Measurements from ENCODE around the gene LCN10. TPM values are rescaled to one million over a fixed set of nuclear protein-coding genes. Genes with fewer than 3 reads are reported as not detected.
"Not testable (repeated sequence)": the region's sequence is repeated elsewhere in the genome, so short reads cannot be mapped to it uniquely, and the experiment has no call there.

The LCN10 gene
- total and polyA plus RNA-seq, 9 donors, result 2.5 to 15.5 (median 10.5) TPM

GRCh38 chr9:136761545-136761981 lies 18.8 kb upstream of the LCN10 start:
- H3K27me3 ChIP-seq (ENCODE audit: control insufficient read depth, insufficient read depth, low read length), result peaks cover 9% of the 10 kb centered on the region
- WGBS (ENCODE audit: insufficient coverage), result 85% methylated on average over 5 of the region's 13 CpGs
- no peak for DNase-seq
- H3K36me3 ChIP-seq (ENCODE audit: control insufficient read depth, insufficient read depth, low read length), result no peaks in the 10 kb centered on the region
- H3K4me3 ChIP-seq (ENCODE audit: low read length), result no peak overlapping the region
- no peak overlapping the region for H3K27ac ChIP-seq (ENCODE audit: low read length)
- no peaks in the 10 kb centered on the region for H3K9me3 ChIP-seq (replicated peaks; ENCODE audit: control insufficient read depth, low read depth, low read length)
- H3K4me1 ChIP-seq (ENCODE audit: control insufficient read depth, insufficient read depth, low read length), result peaks cover 28% of the 10 kb centered on the region

GRCh38 chr9:136760834-136761544 lies 18.2 kb upstream of the LCN10 start:
- DNase-seq, result peak; percentile 52
- H3K4me1 ChIP-seq (ENCODE audit: control insufficient read depth, insufficient read depth, low read length), result peaks cover 31% of the 10 kb centered on the region
- H3K4me3 ChIP-seq (ENCODE audit: low read length); H3K9me3 ChIP-seq (replicated peaks; ENCODE audit: control insufficient read depth, low read depth, low read length); H3K27ac ChIP-seq (ENCODE audit: low read length); H3K36me3 ChIP-seq (ENCODE audit: control insufficient read depth, insufficient read depth, low read length); H3K27me3 ChIP-seq (ENCODE audit: control insufficient read depth, insufficient read depth, low read length): not testable (repeated sequence)
- WGBS (ENCODE audit: insufficient coverage), result 46% methylated on average over 20 of the region's 22 CpGs

- Histone ChIP-seq H3K4me3 (ENCODE audit: low read length) (no peak overlapping the region), H3K27me3 (ENCODE audit: control insufficient read depth, insufficient read depth, low read length) (peaks cover 9% of the 10 kb centered on the region), H3K9me3 (replicated peaks; ENCODE audit: control insufficient read depth, low read depth, low read length) (peaks cover 6% of the 10 kb centered on the region), H3K4me1 (ENCODE audit: control insufficient read depth, insufficient read depth, low read length) (peaks cover 31% of the 10 kb centered on the region), H3K36me3 (ENCODE audit: control insufficient read depth, insufficient read depth, low read length) (no peaks in the 10 kb centered on the region), H3K27ac (ENCODE audit: low read length) (no peak overlapping the region)
- 51% methylated on average over 21 of the region's 25 CpGs for WGBS (ENCODE audit: insufficient coverage)
- no peak for DNase-seq
These were observed 17.7 kb upstream of the LCN10 start for GRCh38 chr9:136760424-136760823.

- Histone ChIP-seq H3K9me3 (replicated peaks; ENCODE audit: control insufficient read depth, low read depth, low read length) (peaks cover 6% of the 10 kb centered on the region), H3K4me1 (ENCODE audit: control insufficient read depth, insufficient read depth, low read length) (peaks cover 31% of the 10 kb centered on the region), H3K27ac (ENCODE audit: low read length) (no peak overlapping the region), H3K27me3 (ENCODE audit: control insufficient read depth, insufficient read depth, low read length) (peaks cover 9% of the 10 kb centered on the region), H3K4me3 (ENCODE audit: low read length) (no peak overlapping the region), H3K36me3 (ENCODE audit: control insufficient read depth, insufficient read depth, low read length) (no peaks in the 10 kb centered on the region)
- DNase-seq, result no peak
- 79% methylated on average over 16 of the region's 27 CpGs for WGBS (ENCODE audit: insufficient coverage)
These were observed 16.9 kb upstream of the LCN10 start for GRCh38 chr9:136759436-136760325.

- Histone ChIP-seq H3K27ac (ENCODE audit: low read length) (no peak overlapping the region), H3K4me3 (ENCODE audit: low read length) (no peak overlapping the region), H3K4me1 (ENCODE audit: control insufficient read depth, insufficient read depth, low read length) (peaks cover 31% of the 10 kb centered on the region), H3K27me3 (ENCODE audit: control insufficient read depth, insufficient read depth, low read length) (peaks cover 7% of the 10 kb centered on the region), H3K36me3 (ENCODE audit: control insufficient read depth, insufficient read depth, low read length) (no peaks in the 10 kb centered on the region), H3K9me3 (replicated peaks; ENCODE audit: control insufficient read depth, low read depth, low read length) (peaks cover 6% of the 10 kb centered on the region)
- WGBS (ENCODE audit: insufficient coverage), result 77% methylated on average over 7 of the region's 9 CpGs
- DNase-seq, result no peak
These were observed 16.3 kb upstream of the LCN10 start for GRCh38 chr9:136759001-136759400.

GRCh38 chr9:136757751-136758140 lies 15.0 kb upstream of the LCN10 start:
- Histone ChIP-seq H3K27me3 (ENCODE audit: control insufficient read depth, insufficient read depth, low read length) (peaks cover 3% of the 10 kb centered on the region), H3K9me3 (replicated peaks; ENCODE audit: control insufficient read depth, low read depth, low read length) (peaks cover 6% of the 10 kb centered on the region), H3K4me3 (ENCODE audit: low read length) (no peak overlapping the region), H3K36me3 (ENCODE audit: control insufficient read depth, insufficient read depth, low read length) (no peaks in the 10 kb centered on the region), H3K27ac (ENCODE audit: low read length) (peak overlapping the region; percentile 74), H3K4me1 (ENCODE audit: control insufficient read depth, insufficient read depth, low read length) (peaks cover 35% of the 10 kb centered on the region)
- DNase-seq, result no peak
- WGBS (ENCODE audit: insufficient coverage), result 86% methylated on average over 16 of the region's 20 CpGs

GRCh38 chr9:136757328-136757727 lies 14.6 kb upstream of the LCN10 start:
- Histone ChIP-seq H3K27me3 (ENCODE audit: control insufficient read depth, insufficient read depth, low read length) (peaks cover 3% of the 10 kb centered on the region), H3K27ac (ENCODE audit: low read length) (peak overlapping the region; percentile 74), H3K4me3 (ENCODE audit: low read length) (no peak overlapping the region), H3K4me1 (ENCODE audit: control insufficient read depth, insufficient read depth, low read length) (peaks cover 35% of the 10 kb centered on the region), H3K9me3 (replicated peaks; ENCODE audit: control insufficient read depth, low read depth, low read length) (peaks cover 6% of the 10 kb centered on the region), H3K36me3 (ENCODE audit: control insufficient read depth, insufficient read depth, low read length) (no peaks in the 10 kb centered on the region)
- 81% methylated on average over 20 of the region's 20 CpGs for WGBS (ENCODE audit: insufficient coverage)
- peak; percentile 36 for DNase-seq

GRCh38 chr9:136756836-136757235 lies 14.1 kb upstream of the LCN10 start:
- DNase-seq, result no peak
- Histone ChIP-seq H3K27me3 (ENCODE audit: control insufficient read depth, insufficient read depth, low read length) (peaks cover 3% of the 10 kb centered on the region), H3K4me3 (ENCODE audit: low read length) (no peak overlapping the region), H3K36me3 (ENCODE audit: control insufficient read depth, insufficient read depth, low read length) (no peaks in the 10 kb centered on the region), H3K27ac (ENCODE audit: low read length) (peak overlapping the region; percentile 72), H3K4me1 (ENCODE audit: control insufficient read depth, insufficient read depth, low read length) (peaks cover 35% of the 10 kb centered on the region), H3K9me3 (replicated peaks; ENCODE audit: control insufficient read depth, low read depth, low read length) (peaks cover 9% of the 10 kb centered on the region)
- WGBS (ENCODE audit: insufficient coverage), result 91% methylated on average over 12 of the region's 18 CpGs

GRCh38 chr9:136756134-136756438 lies 13.3 kb upstream of the LCN10 start:
- 100% methylated on average over 4 of the region's 4 CpGs for WGBS (ENCODE audit: insufficient coverage)

GRCh38 chr9:136755302-136756133 lies 12.8 kb upstream of the LCN10 start:
- not testable (repeated sequence) for H3K4me3 ChIP-seq (ENCODE audit: low read length); H3K36me3 ChIP-seq (ENCODE audit: control insufficient read depth, insufficient read depth, low read length); DNase-seq; H3K27ac ChIP-seq (ENCODE audit: low read length); H3K27me3 ChIP-seq (ENCODE audit: control insufficient read depth, insufficient read depth, low read length)
- peaks cover 32% of the 10 kb centered on the region for H3K4me1 ChIP-seq (ENCODE audit: control insufficient read depth, insufficient read depth, low read length)
- WGBS (ENCODE audit: insufficient coverage), result 80% methylated on average over 18 of the region's 22 CpGs
- H3K9me3 ChIP-seq (replicated peaks; ENCODE audit: control insufficient read depth, low read depth, low read length), result peaks cover 15% of the 10 kb centered on the region

More at GRCh38 chr9:136756134-136756438, 13.3 kb upstream of the LCN10 start:
- no peak overlapping the region for H3K4me3 ChIP-seq (ENCODE audit: low read length)
- no peak for DNase-seq
- peaks cover 15% of the 10 kb centered on the region for H3K9me3 ChIP-seq (replicated peaks; ENCODE audit: control insufficient read depth, low read depth, low read length)
- peaks cover 3% of the 10 kb centered on the region for H3K27me3 ChIP-seq (ENCODE audit: control insufficient read depth, insufficient read depth, low read length)
- no peak overlapping the region for H3K27ac ChIP-seq (ENCODE audit: low read length)
- no peaks in the 10 kb centered on the region for H3K36me3 ChIP-seq (ENCODE audit: control insufficient read depth, insufficient read depth, low read length)
- peaks cover 35% of the 10 kb centered on the region for H3K4me1 ChIP-seq (ENCODE audit: control insufficient read depth, insufficient read depth, low read length)

All from muscle of leg (tissue), 11 donors.